ENCODE data around the gene MGMT. TPM values are rescaled to one million over a fixed set of nuclear protein-coding genes. Genes with fewer than 3 reads are reported as not detected.

Gene MGMT
- total and polyA plus RNA-seq, 2 donors (not counting 3 experiments of a cell fraction or from before 2014, with no cell fraction given), result 15.0 to 15.2 TPM

DNA sequence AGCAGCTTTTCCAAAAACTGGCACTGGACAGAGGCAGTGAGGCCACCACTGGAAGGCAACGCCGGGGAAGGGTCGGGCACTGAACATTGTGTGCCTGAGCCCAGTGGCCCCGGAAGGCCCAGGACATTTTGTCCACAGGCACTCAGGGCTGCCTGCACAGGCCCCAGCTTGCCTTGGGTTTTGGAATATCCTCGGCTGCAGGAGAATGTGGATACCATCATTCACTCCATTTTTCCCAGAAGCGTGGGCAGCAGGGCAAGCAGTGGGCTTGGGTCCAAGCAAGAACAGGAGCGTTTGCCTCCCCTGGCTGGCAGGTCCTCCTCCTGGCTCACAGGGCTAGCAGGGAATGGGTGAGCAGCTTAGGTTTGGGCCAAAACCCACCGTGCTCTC is 349.6 kb downstream of the MGMT start:
- POLR2A ChIA-PET, result no interaction called here
- FAIRE-seq, result no peak
- Histone ChIP-seq H2AFZ (ENCODE audit: low read depth, low read length) (no peak overlapping the region), H3K4me3 (replicated peaks in 1 of 3; ENCODE audit: insufficient read depth in 1 of 3, low read depth in 1 of 3, low read length in 3 of 3) (no peak overlapping the region), H3K4me1 (ENCODE audit: control insufficient read depth, extremely low read depth, insufficient read depth, low read length) (no peaks in the 10 kb centered on the region), H3K36me3 (ENCODE audit: control insufficient read depth in 2 of 2, extremely low read depth in 1 of 2, insufficient read depth in 2 of 2, low read length in 2 of 2) (no peaks in the 10 kb centered on the region), H3K4me2 (ENCODE audit: insufficient read depth, low read length) (no peak overlapping the region), H3K9me3 (replicated peaks; ENCODE audit: control insufficient read depth, insufficient read depth, low read length) (peaks cover 2% of the 10 kb centered on the region), H3K79me2 (ENCODE audit: control insufficient read depth, insufficient read depth, low read length) (no peaks in the 10 kb centered on the region), H4K20me1 (replicated peaks; ENCODE audit: control insufficient read depth, extremely low read depth, insufficient read depth, low read length) (no peaks in the 10 kb centered on the region), H3K27ac (ENCODE audit: insufficient read depth, low read depth, low read length) (no peak overlapping the region), H3K9me1 (replicated peaks; ENCODE audit: control insufficient read depth, extremely low read depth, insufficient read depth, low read length) (no peaks in the 10 kb centered on the region), H3K27me3 (ENCODE audit: control insufficient read depth in 2 of 2, insufficient read depth in 2 of 2, low read length in 2 of 2) (no peaks in the 10 kb centered on the region), H3K9ac (replicated peaks; ENCODE audit: extremely low read depth, insufficient read depth, low read length) (no peak overlapping the region)
- CTCF ChIA-PET, result no interaction called here
- dilution Hi-C loops (cut with MboI; ENCODE audit: extremely low pct_ligation_motif_present, low sequenced_read_pairs) (no loop called here), intact Hi-C loops (cut with micrococcal nuclease) (no loop called here)
- no TSS peak for BruUV-seq (replicated peaks)
- TF ChIP-seq POLR2A (IDR thresholded peaks at IDR 0.05; ENCODE audit: low read depth, low read length) (no peak), CTCF (IDR thresholded peaks at IDR 0.05; ENCODE audit: extremely low read depth in 1 of 2, insufficient read depth in 1 of 2, low read depth in 1 of 2, low read length in 2 of 2) (no peak), GATA2 (IDR thresholded peaks at IDR 0.05; ENCODE audit: insufficient read depth, insufficient read length, low read depth, low read length) (no peak), MYC (IDR thresholded peaks at IDR 0.05; ENCODE audit: low read depth, low read length) (no peak), FOS (IDR thresholded peaks at IDR 0.05; ENCODE audit: borderline replicate concordance, insufficient read depth, low read length) (no peak), POLR2AphosphoS5 (IDR thresholded peaks at IDR 0.05; ENCODE audit: insufficient read depth, low read depth, low read length) (no peak)
- DNase-seq (ENCODE audit: low read depth, low spot score), result no peak
